Measurements from ENCODE around the gene IQGAP3. TPM values are rescaled to one million over a fixed set of nuclear protein-coding genes. Genes with fewer than 3 reads are reported as not detected.

The IQGAP3 gene
- total and polyA plus RNA-seq, 2 of the 4 experiments (the other 2 are of a cell fraction), result 12.5 to 13.6 TPM

DNA sequence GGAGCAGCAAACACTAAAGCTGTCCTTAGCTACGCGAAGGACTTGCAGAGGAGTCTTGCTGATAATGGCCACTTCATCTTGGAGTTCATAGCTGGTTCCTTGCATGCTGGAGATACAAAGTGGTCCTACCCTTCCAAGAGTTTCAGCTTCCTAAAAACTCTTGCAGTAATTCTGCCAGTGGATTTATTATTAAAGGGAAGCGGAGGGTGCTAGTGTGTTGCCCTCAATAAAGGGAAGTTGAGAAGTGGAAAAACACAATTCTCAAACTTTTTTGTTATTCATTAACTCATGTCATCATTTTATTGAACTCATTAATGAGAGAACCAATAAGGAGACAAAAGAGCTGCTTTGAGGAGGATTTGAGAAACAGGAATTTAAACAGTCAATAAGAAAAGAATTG, 40.3 kb upstream of the IQGAP3 start:
- Histone ChIP-seq H3K14ac (replicated peaks; ENCODE audit: low read depth, low read length) (no peak overlapping the region), H2AFZ (replicated peaks; ENCODE audit: low read length, poor library complexity) (no peak overlapping the region), H3K18ac (ENCODE audit: low read depth, low read length) (no peak overlapping the region), H2AK5ac (ENCODE audit: low read depth, low read length) (no peak overlapping the region), H3K4me1 (ENCODE audit: control insufficient read depth, insufficient read depth, low read length) (peaks cover 4% of the 10 kb centered on the region; the same call in 1 of the 2 replicates), H2BK120ac (ENCODE audit: low read depth, low read length) (no peak overlapping the region), H3K79me1 (ENCODE audit: low read depth in 1 of 2, low read length in 2 of 2) (no peaks in the 10 kb centered on the region), H3K9me3 (ENCODE audit: control insufficient read depth, insufficient read depth, low read length) (no peaks in the 10 kb centered on the region), H3K56ac (ENCODE audit: extremely low read depth, insufficient read depth, low read length) (no peak overlapping the region), H4K8ac (ENCODE audit: low read depth in 2 of 2, low read length in 2 of 2) (no peak overlapping the region), H3K4ac (ENCODE audit: low read depth, low read length) (no peak overlapping the region), H2BK5ac (ENCODE audit: low read depth, low read length, poor library complexity, severe bottlenecking) (no peak overlapping the region), H2AK9ac (replicated peaks; ENCODE audit: low read depth, low read length, poor library complexity) (no peak overlapping the region), H3K27ac (ENCODE audit: insufficient read depth, low read length) (no peak overlapping the region), H3K4me2 (ENCODE audit: low read depth, low read length) (no peak overlapping the region), H3K36me3 (ENCODE audit: control insufficient read depth, insufficient read depth, low read length) (no peaks in the 10 kb centered on the region), H3K27me3 (ENCODE audit: control insufficient read depth, insufficient read depth, low read length) (peaks cover 49% of the 10 kb centered on the region), H4K91ac (ENCODE audit: insufficient read depth, low read depth, low read length) (no peak overlapping the region), H3K9me1 (ENCODE audit: insufficient read depth, low read length) (no peaks in the 10 kb centered on the region), H3K9ac (ENCODE audit: low read depth, low read length) (no peak overlapping the region), H4K20me1 (ENCODE audit: insufficient read depth, low read length) (no peaks in the 10 kb centered on the region), H3K23ac (ENCODE audit: low read depth, low read length) (no peak overlapping the region), H3K4me3 (ENCODE audit: insufficient read depth, low read depth, low read length) (no peak overlapping the region), H2BK15ac (ENCODE audit: low read depth, low read length) (no peak overlapping the region), H4K5ac (ENCODE audit: low read depth, low read length) (no peak overlapping the region), H2BK20ac (ENCODE audit: low read depth, low read length) (no peak overlapping the region)
- intact Hi-C loops (cut with micrococcal nuclease), result no loop called here
- CTCF ChIA-PET, result interaction anchor here (0.8 to 2.2 kb wide), 3 partner anchors 11 to 227 kb away, joined by 3 to 5 read pairs (median 4); no protein-coding TSS in a partner anchor
- in situ Hi-C loops (cut with MboI; ENCODE audit: low sequenced_read_pairs), result no loop called here
- TF ChIP-seq, protein P1, sequence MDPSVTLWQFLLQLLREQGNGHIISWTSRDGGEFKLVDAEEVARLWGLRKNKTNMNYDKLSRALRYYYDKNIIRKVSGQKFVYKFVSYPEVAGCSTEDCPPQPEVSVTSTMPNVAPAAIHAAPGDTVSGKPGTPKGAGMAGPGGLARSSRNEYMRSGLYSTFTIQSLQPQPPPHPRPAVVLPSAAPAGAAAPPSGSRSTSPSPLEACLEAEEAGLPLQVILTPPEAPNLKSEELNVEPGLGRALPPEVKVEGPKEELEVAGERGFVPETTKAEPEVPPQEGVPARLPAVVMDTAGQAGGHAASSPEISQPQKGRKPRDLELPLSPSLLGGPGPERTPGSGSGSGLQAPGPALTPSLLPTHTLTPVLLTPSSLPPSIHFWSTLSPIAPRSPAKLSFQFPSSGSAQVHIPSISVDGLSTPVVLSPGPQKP (IDR thresholded peaks at IDR 0.05; ENCODE audit: borderline replicate concordance, low read depth, low read length), result no peak
- TF ChIP-seq POLR2A (IDR thresholded peaks at IDR 0.05; ENCODE audit: low read depth, low read length) (no peak), MXI1 (IDR thresholded peaks at IDR 0.05; ENCODE audit: borderline replicate concordance, low read depth, low read length) (no peak), BHLHE40 (IDR thresholded peaks at IDR 0.05; ENCODE audit: low read depth, low read length) (no peak), NFE2L2 (IDR thresholded peaks at IDR 0.05; ENCODE audit: low read depth, low read length) (no peak), MAFK (IDR thresholded peaks at IDR 0.05; ENCODE audit: low read depth, low read length) (no peak), CHD1 (IDR thresholded peaks at IDR 0.05; ENCODE audit: low read depth, low read length) (no peak), RCOR1 (IDR thresholded peaks at IDR 0.05; ENCODE audit: insufficient replicate concordance, low read length) (no peak)
- TF ChIP-seq, protein P2, sequence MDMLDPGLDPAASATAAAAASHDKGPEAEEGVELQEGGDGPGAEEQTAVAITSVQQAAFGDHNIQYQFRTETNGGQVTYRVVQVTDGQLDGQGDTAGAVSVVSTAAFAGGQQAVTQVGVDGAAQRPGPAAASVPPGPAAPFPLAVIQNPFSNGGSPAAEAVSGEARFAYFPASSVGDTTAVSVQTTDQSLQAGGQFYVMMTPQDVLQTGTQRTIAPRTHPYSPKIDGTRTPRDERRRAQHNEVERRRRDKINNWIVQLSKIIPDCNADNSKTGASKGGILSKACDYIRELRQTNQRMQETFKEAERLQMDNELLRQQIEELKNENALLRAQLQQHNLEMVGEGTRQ (IDR thresholded peaks at IDR 0.05; ENCODE audit: low read depth, low read length), result no peak
- no peak for DNase-seq
- 80% methylated on average over 2 of the region's 3 CpGs; no CpG with 5 or more reads in 1 of the 2 experiments for WGBS, 2 experiments (ENCODE audit: extremely low coverage in 2 of 2, insufficient read length in 1 of 2)
- dilution Hi-C loops (cut with HindIII; ENCODE audit: low sequenced_read_pairs, unreplicated experiment), result no loop called here
- no TSS peak for BruUV-seq (replicated peaks)
- no peak for ATAC-seq (ENCODE audit: low read depth)
- POLR2A ChIA-PET (ENCODE audit: unreplicated experiment), result no interaction called here
